Liver (tissue), 9 donors: ENCODE measurements around the gene STOML2. TPM values are rescaled to one million over a fixed set of nuclear protein-coding genes. Genes with fewer than 3 reads are reported as not detected.

ENCODE experiments used
- DNase-seq: peaks from one replicate; pipeline ENCODE4 v3.0.0-alpha.2; 2017; ENCODE audit warnings: low spot score
- H3K27ac ChIP-seq, 2 donors: one replicate each; pipeline ENCODE4 v1.7.0; 2013; ENCODE audit warnings: inconsistent platforms in 2 of 2, low read length in 2 of 2, control low read depth in 1 of 2, low read depth in 1 of 2, mild to moderate bottlenecking in 1 of 2
- H3K27me3 ChIP-seq, 4 donors: one replicate each; pipeline versions ENCODE4 v1.6.1 to v1.7.0; 2013; ENCODE audit warnings: low read length in 3 of 4, inconsistent platforms in 1 of 4, mild to moderate bottlenecking in 1 of 4, moderate library complexity in 1 of 4; ENCODE audit not compliant: control insufficient read depth in 4 of 4, insufficient read depth in 4 of 4
- H3K36me3 ChIP-seq, 4 donors: one replicate each; pipeline versions ENCODE4 v1.6.1 to v1.7.0; 2013; ENCODE audit warnings: low read length in 3 of 4, mild to moderate bottlenecking in 3 of 4, low read depth in 1 of 4, moderate library complexity in 1 of 4; ENCODE audit not compliant: control insufficient read depth in 4 of 4, insufficient read depth in 3 of 4
- H3K4me1 ChIP-seq, 4 donors: one replicate each; pipeline versions ENCODE4 v1.6.1 to v1.7.0; 2013; ENCODE audit warnings: low read length in 3 of 4, mild to moderate bottlenecking in 3 of 4, moderate library complexity in 1 of 4; ENCODE audit not compliant: control insufficient read depth in 4 of 4, insufficient read depth in 4 of 4
- H3K4me3 ChIP-seq, 3 donors: one replicate each; pipeline versions ENCODE4 v1.6.1 to v1.7.0; 2013; ENCODE audit warnings: low read length in 3 of 3, control low read depth in 1 of 3, low read depth in 1 of 3, mild to moderate bottlenecking in 1 of 3
- H3K9ac ChIP-seq, 2 donors: one replicate each; pipeline ENCODE4 v1.7.0; 2013; ENCODE audit warnings: low read length in 2 of 2, mild to moderate bottlenecking in 2 of 2, moderate library complexity in 2 of 2, control low read depth in 1 of 2, low read depth in 1 of 2
- H3K9me3 ChIP-seq, 4 donors: one replicate each; pipeline versions ENCODE4 v1.6.1 to v1.7.0; 2013; ENCODE audit warnings: low read length in 3 of 4; ENCODE audit not compliant: control insufficient read depth in 4 of 4
- EGR1 ChIP-seq, 2 donors: IDR thresholded peaks; 2 replicates each; pipeline ENCODE4 v1.6.1; 2016 to 2018; ENCODE audit warnings: antibody characterized with exemption in 2 of 2, low read depth in 2 of 2
- FOXA1 ChIP-seq: IDR thresholded peaks from 2 replicates; pipeline ENCODE4 v1.6.1; 2016; ENCODE audit warnings: antibody characterized with exemption
- FOXA2 ChIP-seq: IDR thresholded peaks from 2 replicates; pipeline ENCODE4 v1.6.1; 2016; ENCODE audit warnings: antibody characterized with exemption
- GABPA ChIP-seq, 2 donors: IDR thresholded peaks in 1 of 2; conservative IDR thresholded peaks in 1 of 2; 2 replicates each; pipeline ENCODE4 v1.6.1; 2016; ENCODE audit warnings: antibody characterized with exemption in 2 of 2, mild to moderate bottlenecking in 1 of 2, moderate library complexity in 1 of 2
- HNF4A ChIP-seq, 2 donors: conservative IDR thresholded peaks; 2 replicates each; pipeline ENCODE4 v1.6.1; 2016; ENCODE audit warnings: antibody characterized with exemption in 2 of 2, mild to moderate bottlenecking in 2 of 2
- HNF4G ChIP-seq: IDR thresholded peaks from 2 replicates; pipeline ENCODE4 v1.6.1; 2016; ENCODE audit warnings: antibody characterized with exemption
- JUND ChIP-seq, 2 donors: IDR thresholded peaks; 2 replicates each; pipeline ENCODE4 v1.6.1; 2016; ENCODE audit warnings: antibody characterized with exemption in 2 of 2
- NR2F2 ChIP-seq: IDR thresholded peaks from 2 replicates; pipeline ENCODE4 v1.6.1; 2016; ENCODE audit warnings: antibody characterized with exemption
- RAD21 ChIP-seq, 2 donors: IDR thresholded peaks; 2 replicates each; pipeline ENCODE4 v1.6.1; 2016; ENCODE audit warnings: antibody characterized with exemption in 2 of 2, mild to moderate bottlenecking in 2 of 2
- RXRA ChIP-seq, 2 donors: IDR thresholded peaks; 2 replicates each; pipeline ENCODE4 v1.6.1; 2017 to 2018; ENCODE audit warnings: antibody characterized with exemption in 2 of 2, mild to moderate bottlenecking in 1 of 2
- SP1 ChIP-seq: IDR thresholded peaks from 2 replicates; pipeline ENCODE4 v1.6.1; 2018; ENCODE audit warnings: antibody characterized with exemption, mild to moderate bottlenecking
- TAF1 ChIP-seq: conservative IDR thresholded peaks from 2 replicates; pipeline ENCODE4 v1.6.1; 2016; ENCODE audit warnings: antibody characterized with exemption, mild to moderate bottlenecking
- YY1 ChIP-seq: IDR thresholded peaks from 2 replicates; pipeline ENCODE4 v1.6.1; 2016; ENCODE audit warnings: antibody characterized with exemption, mild to moderate bottlenecking
- WGBS: extraction: QIAGEN DNeasy Blood & Tissue Kit; methylation state at CpG from one replicate; pipeline ENCODE4 v1.1.7; 2013; 5-methylcytosine and 5-hydroxymethylcytosine counted together
- polyA plus RNA-seq, 2 donors: library from polyadenylated mRNA; stranded (reverse) in 1 of 2; unstranded in 1 of 2; fragments of 200-250 nt in 1 of 2; fragments of >200 nt in 1 of 2; fragmentation: Nextera tagmentation in 1 of 2; extraction: Ambion mirVana in 1 of 2; gene quantifications; one replicate each; pipeline versions ENCODE4 v1.2.1 to v1.2.3, GENCODE V29; 2013 to 2015
- total RNA-seq, 2 donors: library from RNA; depleted of rRNA; stranded (reverse); fragments of >200 nt; gene quantifications; one replicate each; pipeline ENCODE4 v1.2.3, GENCODE V29; 2014
- TF ChIP-seq, protein P1 (sequence below): IDR thresholded peaks from 2 replicates; pipeline ENCODE4 v1.6.1; 2016; ENCODE audit warnings: antibody characterized with exemption
- TF ChIP-seq, protein P2 (sequence below): IDR thresholded peaks from 2 replicates; pipeline ENCODE4 v1.6.1; 2016; ENCODE audit warnings: antibody characterized with exemption, mild to moderate bottlenecking
- TF ChIP-seq, protein P3 (sequence below): IDR thresholded peaks from 2 replicates; pipeline ENCODE4 v1.6.1; 2016; ENCODE audit warnings: antibody characterized with exemption
- TF ChIP-seq, protein P4 (sequence below): fragments of 150-350 bp; IDR thresholded peaks from 2 replicates; pipeline ENCODE4 v1.5.1; 2017; ENCODE audit warnings: improper control_type of control experiment, low read depth, low read length; ENCODE audit not compliant: missing input control
- TF ChIP-seq, protein P5 (sequence below): IDR thresholded peaks from 2 replicates; pipeline ENCODE4 v1.6.1; 2016; ENCODE audit warnings: antibody characterized with exemption
- donor health status: healthy.
- donor health status: healthy.
- donor health status: healthy.
- donor health status: healthy.
- donor health status: healthy.

The STOML2 gene
- total and polyA plus RNA-seq, 4 donors, result 77.8 to 96.8 (median 81.5) TPM

DNA sequence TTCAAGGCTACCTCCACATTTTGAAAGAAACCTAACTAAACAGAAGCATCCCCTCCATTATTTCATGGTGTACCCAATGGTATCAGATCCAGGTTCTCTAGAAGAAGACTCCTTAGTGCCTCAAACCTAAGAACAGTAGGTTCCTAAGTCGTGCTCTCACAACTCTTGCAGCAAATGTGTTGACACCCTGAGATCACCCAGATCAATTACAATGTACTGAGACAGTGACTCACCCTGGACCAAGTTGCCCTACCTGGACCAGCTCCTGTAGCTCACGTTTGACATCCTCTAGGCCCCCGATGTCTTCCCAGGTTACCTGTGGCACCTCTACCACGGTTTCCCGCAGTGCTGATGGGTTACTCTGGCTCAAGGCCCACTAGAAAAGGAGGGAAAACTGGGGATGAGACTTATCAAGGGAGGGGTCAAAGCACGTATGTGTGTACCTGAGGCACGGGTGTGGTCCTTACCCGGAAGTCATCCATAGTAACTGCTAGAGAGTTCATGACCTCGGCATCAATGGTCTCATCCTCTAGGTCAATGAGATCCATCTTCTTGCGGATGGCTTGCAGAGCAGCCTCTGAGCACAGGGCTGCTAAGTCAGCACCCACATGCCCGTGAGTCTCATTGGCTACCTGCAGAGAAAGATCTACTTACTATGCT lies 42.3 kb downstream of the STOML2 start:
- 94% methylated on average over 11 of the region's 11 CpGs for WGBS
- H3K27me3 ChIP-seq, result no peaks in the 10 kb centered on the region
- no peak for DNase-seq
- H3K4me3 ChIP-seq, result no peak overlapping the region
- no peaks in the 10 kb centered on the region for H3K4me1 ChIP-seq
- no peak overlapping the region for H3K27ac ChIP-seq
- no peaks in the 10 kb centered on the region for H3K9me3 ChIP-seq
- TF ChIP-seq EGR1 (IDR thresholded peaks at IDR 0.05; ENCODE audit: low read depth in 2 of 2), result no peak
- TF ChIP-seq, protein P1, sequence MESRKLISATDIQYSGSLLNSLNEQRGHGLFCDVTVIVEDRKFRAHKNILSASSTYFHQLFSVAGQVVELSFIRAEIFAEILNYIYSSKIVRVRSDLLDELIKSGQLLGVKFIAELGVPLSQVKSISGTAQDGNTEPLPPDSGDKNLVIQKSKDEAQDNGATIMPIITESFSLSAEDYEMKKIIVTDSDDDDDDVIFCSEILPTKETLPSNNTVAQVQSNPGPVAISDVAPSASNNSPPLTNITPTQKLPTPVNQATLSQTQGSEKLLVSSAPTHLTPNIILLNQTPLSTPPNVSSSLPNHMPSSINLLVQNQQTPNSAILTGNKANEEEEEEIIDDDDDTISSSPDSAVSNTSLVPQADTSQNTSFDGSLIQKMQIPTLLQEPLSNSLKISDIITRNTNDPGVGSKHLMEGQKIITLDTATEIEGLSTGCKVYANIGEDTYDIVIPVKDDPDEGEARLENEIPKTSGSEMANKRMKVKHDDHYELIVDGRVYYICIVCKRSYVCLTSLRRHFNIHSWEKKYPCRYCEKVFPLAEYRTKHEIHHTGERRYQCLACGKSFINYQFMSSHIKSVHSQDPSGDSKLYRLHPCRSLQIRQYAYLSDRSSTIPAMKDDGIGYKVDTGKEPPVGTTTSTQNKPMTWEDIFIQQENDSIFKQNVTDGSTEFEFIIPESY, result no peak
- no peak for TF ChIP-seq HNF4G
- TF ChIP-seq SP1, result no peak
- no peak for TF ChIP-seq HNF4A (conservative IDR thresholded peaks at IDR 0.05)
- TF ChIP-seq, protein P2, sequence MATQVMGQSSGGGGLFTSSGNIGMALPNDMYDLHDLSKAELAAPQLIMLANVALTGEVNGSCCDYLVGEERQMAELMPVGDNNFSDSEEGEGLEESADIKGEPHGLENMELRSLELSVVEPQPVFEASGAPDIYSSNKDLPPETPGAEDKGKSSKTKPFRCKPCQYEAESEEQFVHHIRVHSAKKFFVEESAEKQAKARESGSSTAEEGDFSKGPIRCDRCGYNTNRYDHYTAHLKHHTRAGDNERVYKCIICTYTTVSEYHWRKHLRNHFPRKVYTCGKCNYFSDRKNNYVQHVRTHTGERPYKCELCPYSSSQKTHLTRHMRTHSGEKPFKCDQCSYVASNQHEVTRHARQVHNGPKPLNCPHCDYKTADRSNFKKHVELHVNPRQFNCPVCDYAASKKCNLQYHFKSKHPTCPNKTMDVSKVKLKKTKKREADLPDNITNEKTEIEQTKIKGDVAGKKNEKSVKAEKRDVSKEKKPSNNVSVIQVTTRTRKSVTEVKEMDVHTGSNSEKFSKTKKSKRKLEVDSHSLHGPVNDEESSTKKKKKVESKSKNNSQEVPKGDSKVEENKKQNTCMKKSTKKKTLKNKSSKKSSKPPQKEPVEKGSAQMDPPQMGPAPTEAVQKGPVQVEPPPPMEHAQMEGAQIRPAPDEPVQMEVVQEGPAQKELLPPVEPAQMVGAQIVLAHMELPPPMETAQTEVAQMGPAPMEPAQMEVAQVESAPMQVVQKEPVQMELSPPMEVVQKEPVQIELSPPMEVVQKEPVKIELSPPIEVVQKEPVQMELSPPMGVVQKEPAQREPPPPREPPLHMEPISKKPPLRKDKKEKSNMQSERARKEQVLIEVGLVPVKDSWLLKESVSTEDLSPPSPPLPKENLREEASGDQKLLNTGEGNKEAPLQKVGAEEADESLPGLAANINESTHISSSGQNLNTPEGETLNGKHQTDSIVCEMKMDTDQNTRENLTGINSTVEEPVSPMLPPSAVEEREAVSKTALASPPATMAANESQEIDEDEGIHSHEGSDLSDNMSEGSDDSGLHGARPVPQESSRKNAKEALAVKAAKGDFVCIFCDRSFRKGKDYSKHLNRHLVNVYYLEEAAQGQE, result no peak
- TF ChIP-seq FOXA2, result no peak
- no peak for TF ChIP-seq YY1
- no peak for TF ChIP-seq RXRA (IDR thresholded peaks at IDR 0.05)
- TF ChIP-seq JUND (IDR thresholded peaks at IDR 0.05), result no peak
- TF ChIP-seq GABPA (IDR thresholded peaks at IDR 0.05 in 1 of 2, conservative IDR thresholded peaks at IDR 0.05 in 1 of 2), result no peak
- TF ChIP-seq FOXA1, result no peak
- TF ChIP-seq NR2F2, result no peak
- TF ChIP-seq, protein P3, sequence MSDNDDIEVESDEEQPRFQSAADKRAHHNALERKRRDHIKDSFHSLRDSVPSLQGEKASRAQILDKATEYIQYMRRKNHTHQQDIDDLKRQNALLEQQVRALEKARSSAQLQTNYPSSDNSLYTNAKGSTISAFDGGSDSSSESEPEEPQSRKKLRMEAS, result no peak
- TF ChIP-seq, protein P4, sequence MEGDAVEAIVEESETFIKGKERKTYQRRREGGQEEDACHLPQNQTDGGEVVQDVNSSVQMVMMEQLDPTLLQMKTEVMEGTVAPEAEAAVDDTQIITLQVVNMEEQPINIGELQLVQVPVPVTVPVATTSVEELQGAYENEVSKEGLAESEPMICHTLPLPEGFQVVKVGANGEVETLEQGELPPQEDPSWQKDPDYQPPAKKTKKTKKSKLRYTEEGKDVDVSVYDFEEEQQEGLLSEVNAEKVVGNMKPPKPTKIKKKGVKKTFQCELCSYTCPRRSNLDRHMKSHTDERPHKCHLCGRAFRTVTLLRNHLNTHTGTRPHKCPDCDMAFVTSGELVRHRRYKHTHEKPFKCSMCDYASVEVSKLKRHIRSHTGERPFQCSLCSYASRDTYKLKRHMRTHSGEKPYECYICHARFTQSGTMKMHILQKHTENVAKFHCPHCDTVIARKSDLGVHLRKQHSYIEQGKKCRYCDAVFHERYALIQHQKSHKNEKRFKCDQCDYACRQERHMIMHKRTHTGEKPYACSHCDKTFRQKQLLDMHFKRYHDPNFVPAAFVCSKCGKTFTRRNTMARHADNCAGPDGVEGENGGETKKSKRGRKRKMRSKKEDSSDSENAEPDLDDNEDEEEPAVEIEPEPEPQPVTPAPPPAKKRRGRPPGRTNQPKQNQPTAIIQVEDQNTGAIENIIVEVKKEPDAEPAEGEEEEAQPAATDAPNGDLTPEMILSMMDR, result no peak
- TF ChIP-seq, protein P5, sequence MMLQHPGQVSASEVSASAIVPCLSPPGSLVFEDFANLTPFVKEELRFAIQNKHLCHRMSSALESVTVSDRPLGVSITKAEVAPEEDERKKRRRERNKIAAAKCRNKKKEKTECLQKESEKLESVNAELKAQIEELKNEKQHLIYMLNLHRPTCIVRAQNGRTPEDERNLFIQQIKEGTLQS, result no peak
- TF ChIP-seq RAD21 (IDR thresholded peaks at IDR 0.05), result no peak
- no peak for TF ChIP-seq TAF1
- no peak overlapping the region for H3K9ac ChIP-seq
- peaks cover 46 to 97% (median 95%) of the 10 kb centered on the region in 4 donors for H3K36me3 ChIP-seq
